Skin epidermis (tissue), 12 donors: Measurements from ENCODE around the gene ARHGAP31.
"Not testable (repeated sequence)": the region's sequence is repeated elsewhere in the genome, so short reads cannot be mapped to it uniquely, and the experiment has no call there.

Experiments used
- H3K27ac ChIP-seq, 21 experiments: fragments of 200-600 bp; sonication (generic) in 11 of 21; one replicate each; pipeline ENCODE4 v1.5.0; 2020; ENCODE audit warnings: mild to moderate bottlenecking in 3 of 21, inconsistent platforms in 2 of 21, moderate library complexity in 2 of 21
- H3K4me3 ChIP-seq, 7 experiments: fragments of 200-600 bp; sonication (generic) in 2 of 7; one replicate each; pipeline ENCODE4 v1.5.0; 2020; ENCODE audit warnings: inconsistent platforms in 2 of 7, mild to moderate bottlenecking in 2 of 7, moderate library complexity in 1 of 7

Gene ARHGAP31

GRCh38 chr3:119368298-119368697 lies 74.1 kb downstream of the ARHGAP31 start:
- H3K27ac ChIP-seq, result no peak overlapping the region
- no peak overlapping the region for H3K4me3 ChIP-seq

DNA sequence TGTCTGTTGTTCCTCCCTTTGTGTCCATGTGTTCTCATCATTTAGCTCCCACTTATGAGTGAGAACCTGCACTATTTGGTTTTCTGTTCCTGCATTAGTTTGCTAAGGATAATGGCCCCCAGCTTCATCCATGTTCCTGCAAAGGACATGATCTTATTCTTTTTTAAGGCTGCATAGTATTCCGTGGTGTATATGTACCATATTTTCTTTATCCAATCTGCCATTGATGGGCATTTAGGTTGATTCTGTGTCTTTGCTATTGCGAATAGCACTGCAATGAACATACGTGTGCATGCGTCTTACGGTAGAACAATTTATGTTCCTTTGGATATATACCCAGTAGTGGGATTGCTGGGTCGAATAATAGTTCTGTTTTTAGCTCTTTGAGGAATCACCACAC lies 77.6 kb downstream of the ARHGAP31 start:
- H3K27ac ChIP-seq, H3K4me3 ChIP-seq: not testable (repeated sequence)

GRCh38 chr3:119375106-119375505 lies 80.9 kb downstream of the ARHGAP31 start:
- no peak overlapping the region for H3K27ac ChIP-seq
- H3K4me3 ChIP-seq, result no peak overlapping the region

GRCh38 chr3:119375510-119375909 lies 81.3 kb downstream of the ARHGAP31 start:
- Histone ChIP-seq H3K4me3 (no peak overlapping the region), H3K27ac (no peak overlapping the region)

- Histone ChIP-seq H3K27ac (no peak overlapping the region), H3K4me3 (no peak overlapping the region)
These were observed 82.6 kb downstream of the ARHGAP31 start for GRCh38 chr3:119376758-119377157.

DNA sequence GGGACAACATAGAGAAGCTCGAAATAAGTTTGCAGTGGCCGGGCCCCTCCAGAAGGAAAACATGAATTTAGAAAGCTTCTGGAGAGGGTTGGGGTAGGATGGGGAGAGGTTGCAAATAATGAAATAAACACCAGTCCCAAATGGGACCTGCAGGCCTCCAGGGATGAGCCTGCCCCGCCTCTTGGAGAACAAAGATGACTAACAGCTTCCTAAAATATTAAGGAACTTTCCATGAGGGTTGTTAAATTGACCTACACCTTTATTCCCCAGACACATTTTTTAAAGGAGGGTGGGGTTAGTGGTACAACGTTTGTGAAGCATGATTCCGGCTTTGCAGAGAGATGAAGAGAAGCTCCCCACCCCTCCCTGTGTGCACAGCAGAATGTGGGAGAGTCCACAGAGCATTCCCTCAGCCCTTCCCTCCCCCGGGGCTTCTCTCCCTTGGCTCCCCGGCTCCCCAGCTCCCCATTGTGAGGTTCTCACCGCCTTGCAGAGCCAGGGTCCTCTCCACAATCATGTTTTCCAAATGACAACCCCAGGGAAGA lies 84.1 kb downstream of the ARHGAP31 start:
- no peak overlapping the region for H3K27ac ChIP-seq

GRCh38 chr3:119380697-119381096 lies 86.5 kb downstream of the ARHGAP31 start:
- no peak overlapping the region for H3K4me3 ChIP-seq
- H3K27ac ChIP-seq, result no peak overlapping the region

More for the DNA sequence above, 84.1 kb downstream of the ARHGAP31 start:
- no peak overlapping the region for H3K4me3 ChIP-seq

DNA sequence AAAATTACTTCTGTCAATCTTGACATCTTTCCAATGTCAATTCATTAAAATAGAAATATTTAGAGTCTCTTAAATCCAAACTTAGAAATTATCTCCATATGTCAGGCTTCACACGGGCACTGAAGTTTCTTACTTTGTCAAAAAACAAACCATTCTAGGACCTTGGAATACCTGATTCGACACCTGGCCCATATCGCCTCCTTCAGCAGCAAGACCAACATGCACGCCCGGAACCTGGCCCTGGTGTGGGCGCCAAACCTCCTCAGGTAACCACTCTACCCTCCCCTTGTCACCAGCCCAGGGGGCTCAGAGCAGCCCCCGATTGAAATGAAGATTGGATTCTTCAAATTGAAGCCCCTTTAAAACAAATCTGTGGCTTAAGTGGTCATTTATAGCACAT lies 88.0 kb downstream of the ARHGAP31 start:
- no peak overlapping the region for H3K27ac ChIP-seq

GRCh38 chr3:119388577-119388976 lies 94.4 kb downstream of the ARHGAP31 start:
- H3K4me3 ChIP-seq, result no peak overlapping the region
- H3K27ac ChIP-seq, result no peak overlapping the region

More for the DNA sequence above, 88.0 kb downstream of the ARHGAP31 start:
- no peak overlapping the region for H3K4me3 ChIP-seq

- Histone ChIP-seq H3K4me3 (no peak overlapping the region), H3K27ac (no peak overlapping the region)
These were observed 101.8 kb downstream of the ARHGAP31 start for GRCh38 chr3:119395923-119396358.

DNA sequence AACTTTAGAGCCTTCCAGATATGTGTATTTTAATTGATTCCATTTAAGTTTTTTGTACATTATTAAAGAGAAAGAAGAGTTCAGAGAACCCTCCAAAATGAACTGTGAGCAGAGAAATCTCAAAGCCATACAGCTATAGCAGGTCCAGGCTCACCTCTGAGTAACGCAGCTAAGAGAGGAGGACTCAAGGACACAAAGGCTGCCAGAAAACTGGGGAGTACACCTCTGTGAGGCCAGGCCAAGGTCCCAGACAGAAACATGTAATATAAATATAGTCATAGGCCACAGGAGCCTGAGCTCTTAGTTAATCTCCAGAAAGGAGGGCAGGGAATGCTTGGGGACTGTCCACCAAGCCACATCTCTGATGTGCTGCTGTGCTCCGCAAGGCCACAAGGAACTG lies 102.7 kb downstream of the ARHGAP31 start:
- no peak overlapping the region for H3K27ac ChIP-seq
- H3K4me3 ChIP-seq, result no peak overlapping the region

GRCh38 chr3:119400466-119400865 lies 106.3 kb downstream of the ARHGAP31 start:
- H3K27ac ChIP-seq, result no peak overlapping the region

DNA sequence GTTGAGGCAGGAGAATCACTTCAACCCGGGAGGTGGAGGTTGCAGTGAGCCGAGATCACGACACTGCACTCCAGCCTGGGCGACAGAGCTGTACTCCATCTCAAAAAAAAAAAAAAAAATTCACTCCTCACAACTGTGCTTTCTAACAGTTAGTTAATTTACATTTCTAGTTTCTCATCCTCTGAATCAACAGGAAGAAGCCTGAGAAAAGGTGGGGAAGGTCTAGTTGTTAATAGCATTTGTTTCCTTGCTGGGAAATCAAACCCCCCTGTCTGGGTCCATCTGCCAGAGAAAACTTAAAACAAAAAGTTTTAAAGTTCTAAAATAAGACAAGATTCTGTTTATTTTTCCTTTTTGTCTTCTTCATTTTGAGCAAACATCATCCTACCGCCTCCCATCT lies 106.9 kb downstream of the ARHGAP31 start:
- no peak overlapping the region for H3K4me3 ChIP-seq

More at GRCh38 chr3:119400466-119400865, 106.3 kb downstream of the ARHGAP31 start:
- no peak overlapping the region for H3K4me3 ChIP-seq

GRCh38 chr3:119401503-119402440 lies 107.6 kb downstream of the ARHGAP31 start:
- H3K4me3 ChIP-seq, result no peak overlapping the region
- no peak overlapping the region for H3K27ac ChIP-seq

More for the DNA sequence above, 106.9 kb downstream of the ARHGAP31 start:
- no peak overlapping the region for H3K27ac ChIP-seq

GRCh38 chr3:119402791-119403190 lies 108.6 kb downstream of the ARHGAP31 start:
- no peak overlapping the region for H3K4me3 ChIP-seq
- H3K27ac ChIP-seq, result no peak overlapping the region

DNA sequence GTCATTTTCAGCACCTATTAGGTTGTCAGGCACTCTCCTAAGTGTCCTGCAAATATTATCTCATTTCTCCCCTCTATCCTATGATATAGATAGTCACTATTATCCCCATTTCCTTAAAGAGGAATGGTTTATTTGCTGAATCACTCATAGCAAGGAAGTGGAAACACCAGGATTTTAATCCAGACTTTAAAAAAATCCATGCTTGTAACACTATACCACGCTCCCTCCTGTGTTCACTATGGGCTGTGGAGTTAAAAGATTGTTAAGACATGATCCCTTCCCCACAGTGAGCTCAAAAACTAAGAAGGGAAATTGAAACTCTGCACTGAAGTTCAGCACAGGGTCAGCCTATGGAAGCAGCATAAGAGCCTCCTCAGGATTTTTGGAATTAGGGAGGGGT lies 109.0 kb downstream of the ARHGAP31 start:
- Histone ChIP-seq H3K27ac (no peak overlapping the region), H3K4me3 (no peak overlapping the region)

GRCh38 chr3:119405315-119405714 lies 111.1 kb downstream of the ARHGAP31 start:
- Histone ChIP-seq H3K4me3 (no peak overlapping the region), H3K27ac (no peak overlapping the region)

- Histone ChIP-seq H3K27ac (no peak overlapping the region), H3K4me3 (no peak overlapping the region)
These were observed 114.2 kb downstream of the ARHGAP31 start for GRCh38 chr3:119408243-119408950.

DNA sequence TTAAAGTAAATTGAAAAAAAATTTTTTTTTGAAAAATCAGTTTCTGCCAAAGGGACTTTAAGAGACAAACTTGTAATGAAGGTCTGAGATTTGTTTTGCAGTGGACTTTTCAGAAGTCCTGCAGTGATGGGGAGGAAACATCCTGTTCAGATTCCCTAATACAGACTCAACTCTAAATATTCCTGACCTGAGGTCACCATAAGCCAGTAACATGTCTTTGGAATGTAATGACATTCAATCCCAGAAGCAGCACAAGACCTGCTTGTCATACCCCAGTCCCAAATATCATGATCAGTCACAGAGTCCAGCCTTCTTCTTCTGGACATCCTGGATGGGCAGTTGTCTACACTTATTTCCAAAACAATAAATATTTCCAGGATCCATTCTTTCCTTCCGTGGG lies 115.7 kb downstream of the ARHGAP31 start:
- no peak overlapping the region for H3K27ac ChIP-seq
- H3K4me3 ChIP-seq, result no peak overlapping the region

- no peak overlapping the region for H3K4me3 ChIP-seq
- no peak overlapping the region for H3K27ac ChIP-seq
These were observed 119.6 kb downstream of the ARHGAP31 start for GRCh38 chr3:119413603-119414280.
